Duodenal mucosa (tissue), 2 donors: ENCODE results near the gene CNPY4.

Experiments
- H3K27ac ChIP-seq: one replicate; pipeline ENCODE4 v1.7.0; 2013; ENCODE audit warnings: low read depth, low read length
- H3K27me3 ChIP-seq, 2 donors: one replicate each; pipeline ENCODE4 v1.7.0; 2013; ENCODE audit warnings: low read length in 2 of 2, control low read depth in 1 of 2; ENCODE audit not compliant: insufficient read depth in 2 of 2, control insufficient read depth in 1 of 2
- H3K36me3 ChIP-seq, 2 donors: one replicate each; pipeline ENCODE4 v1.7.0; 2013; ENCODE audit warnings: low read length in 2 of 2, control low read depth in 1 of 2; ENCODE audit not compliant: insufficient read depth in 2 of 2, control insufficient read depth in 1 of 2
- H3K4me1 ChIP-seq, 2 donors: one replicate each; pipeline ENCODE4 v1.7.0; 2013; ENCODE audit warnings: low read length in 2 of 2, control low read depth in 1 of 2; ENCODE audit not compliant: insufficient read depth in 2 of 2, control insufficient read depth in 1 of 2
- H3K4me3 ChIP-seq, 2 donors: one replicate each; pipeline ENCODE4 v1.7.0; 2013; ENCODE audit warnings: low read length in 2 of 2, low read depth in 1 of 2
- H3K9ac ChIP-seq, 2 donors: one replicate each; pipeline ENCODE4 v1.7.0; 2013; ENCODE audit warnings: low read length in 2 of 2, low read depth in 1 of 2
- H3K9me3 ChIP-seq, 2 donors: one replicate each; pipeline ENCODE4 v1.7.0; 2013; ENCODE audit warnings: low read length in 2 of 2, control low read depth in 1 of 2; ENCODE audit not compliant: control insufficient read depth in 1 of 2

CNPY4 gene

DNA sequence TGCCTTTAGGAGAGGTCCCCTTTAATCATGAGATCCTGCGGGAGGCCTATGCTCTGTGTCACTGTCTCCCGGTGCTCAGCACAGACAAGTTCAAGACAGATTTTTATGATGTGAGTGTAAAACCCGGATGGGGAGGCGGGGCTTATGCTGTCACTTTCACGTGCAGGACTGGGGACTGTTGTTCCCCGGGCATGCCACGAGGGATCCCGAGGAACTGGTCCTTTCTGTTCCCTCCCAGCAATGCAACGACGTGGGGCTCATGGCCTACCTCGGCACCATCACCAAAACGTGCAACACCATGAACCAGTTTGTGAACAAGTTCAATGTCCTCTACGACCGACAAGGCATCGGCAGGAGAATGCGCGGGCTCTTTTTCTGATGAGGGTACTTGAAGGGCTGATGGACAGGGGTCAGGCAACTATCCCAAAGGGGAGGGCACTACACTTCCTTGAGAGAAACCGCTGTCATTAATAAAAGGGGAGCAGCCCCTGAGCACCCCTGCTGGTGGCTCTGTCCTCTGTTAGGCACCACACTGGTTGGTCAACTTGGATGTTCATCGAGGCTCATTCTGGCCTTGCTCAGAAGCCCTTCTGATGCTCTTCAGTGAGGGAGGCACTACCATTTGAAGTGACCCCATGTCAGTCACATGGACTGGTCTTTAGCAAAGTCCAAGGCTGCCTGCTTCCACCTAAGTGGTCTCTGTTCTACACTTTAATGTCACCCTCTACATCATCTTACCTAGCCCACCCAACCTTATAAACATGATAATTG lies 27.8 kb upstream of the CNPY4 start:
- H3K36me3 ChIP-seq: peaks cover 53 to 63% of the 10 kb centered on the region in 2 donors
- no peak overlapping the region for H3K9ac ChIP-seq
- no peak overlapping the region for H3K27ac ChIP-seq
- no peaks in the 10 kb centered on the region for H3K27me3 ChIP-seq
- peaks cover 16 to 17% of the 10 kb centered on the region in 2 donors for H3K4me1 ChIP-seq
- H3K4me3 ChIP-seq: no peak overlapping the region
- no peaks in the 10 kb centered on the region for H3K9me3 ChIP-seq

DNA sequence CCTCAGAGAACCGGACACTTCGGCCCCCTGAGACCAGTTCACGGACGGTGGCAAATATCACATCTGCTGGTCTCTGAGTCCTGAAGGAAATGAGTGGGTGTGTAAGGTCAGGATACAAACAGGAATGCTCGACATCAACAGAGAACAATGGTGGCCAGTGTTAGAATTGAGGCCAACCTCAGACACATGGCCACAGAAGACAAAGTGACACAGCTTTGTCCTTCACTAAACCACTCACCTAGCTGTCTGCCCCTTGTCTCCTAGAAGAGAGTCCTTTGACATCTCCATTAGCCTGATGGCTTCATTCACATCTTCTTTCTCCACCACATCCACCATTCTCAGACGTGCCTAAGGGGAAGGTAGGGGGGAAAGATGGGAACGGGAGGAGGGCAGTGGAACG lies 26.4 kb upstream of the CNPY4 start:
- H3K36me3 ChIP-seq: peaks cover 64 to 75% of the 10 kb centered on the region in 2 donors
- H3K27ac ChIP-seq: no peak overlapping the region
- no peaks in the 10 kb centered on the region for H3K27me3 ChIP-seq
- no peak overlapping the region for H3K4me3 ChIP-seq
- peaks cover 13 to 14% of the 10 kb centered on the region in 2 donors for H3K4me1 ChIP-seq
- no peak overlapping the region for H3K9ac ChIP-seq
- no peaks in the 10 kb centered on the region for H3K9me3 ChIP-seq

DNA sequence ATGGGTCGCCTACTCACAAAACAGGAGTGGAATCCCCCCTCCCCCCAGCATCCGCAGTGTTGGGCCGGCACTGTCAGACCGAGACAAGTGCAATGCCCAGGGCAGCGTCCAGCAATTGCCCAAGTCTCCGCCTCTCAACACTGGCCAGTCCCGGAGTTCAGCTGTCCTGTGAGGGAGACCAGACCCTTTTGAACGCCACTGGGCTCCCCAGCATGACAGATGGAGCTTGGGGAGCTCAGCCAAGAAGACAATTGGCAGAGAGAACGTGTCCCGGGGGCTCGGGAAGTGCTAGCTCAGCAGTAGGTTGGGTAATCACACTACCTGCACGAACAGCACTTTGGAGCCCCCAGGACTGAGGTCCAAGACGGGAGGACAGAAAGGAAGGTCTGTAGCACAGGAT lies 25.9 kb upstream of the CNPY4 start:
- H3K27ac ChIP-seq: no peak overlapping the region
- H3K4me3 ChIP-seq: no peak overlapping the region
- H3K36me3 ChIP-seq: peaks cover 69 to 79% of the 10 kb centered on the region in 2 donors
- no peaks in the 10 kb centered on the region for H3K27me3 ChIP-seq
- no peaks in the 10 kb centered on the region for H3K9me3 ChIP-seq
- peaks cover 8 to 10% of the 10 kb centered on the region in 2 donors for H3K4me1 ChIP-seq
- no peak overlapping the region for H3K9ac ChIP-seq

DNA sequence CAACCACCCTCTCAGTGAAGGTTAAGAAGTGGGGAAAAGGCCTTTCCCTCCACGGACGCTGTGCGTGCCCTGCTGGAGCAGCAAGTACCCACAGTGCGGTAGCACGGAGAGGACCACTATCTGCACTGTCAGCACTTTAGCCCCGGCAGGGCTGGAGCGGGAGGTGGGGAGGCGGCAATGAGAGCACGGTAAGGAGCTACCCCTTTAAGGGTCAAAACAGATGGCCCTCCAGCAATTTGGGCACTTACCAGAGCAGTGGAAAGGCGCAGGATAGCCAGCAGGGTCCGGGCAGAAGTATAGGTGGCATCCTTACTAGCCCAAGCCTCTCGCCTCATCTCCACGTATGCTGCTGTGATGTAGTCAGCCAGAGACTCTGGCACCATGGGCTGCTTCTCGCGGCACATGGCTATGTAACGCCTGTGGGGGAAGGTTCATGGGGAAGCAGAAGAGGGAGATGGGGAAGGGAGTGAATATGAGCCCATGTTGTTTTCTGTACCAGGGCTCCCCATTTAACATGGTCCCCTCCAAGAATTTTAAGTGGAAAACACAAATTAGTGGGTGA lies 25.4 kb upstream of the CNPY4 start:
- H3K9ac ChIP-seq: no peak overlapping the region
- peaks cover 74 to 84% of the 10 kb centered on the region in 2 donors for H3K36me3 ChIP-seq
- peaks cover 8 to 11% of the 10 kb centered on the region in 2 donors for H3K4me1 ChIP-seq
- no peaks in the 10 kb centered on the region for H3K9me3 ChIP-seq
- H3K27me3 ChIP-seq: no peaks in the 10 kb centered on the region
- no peak overlapping the region for H3K4me3 ChIP-seq
- no peak overlapping the region for H3K27ac ChIP-seq

DNA sequence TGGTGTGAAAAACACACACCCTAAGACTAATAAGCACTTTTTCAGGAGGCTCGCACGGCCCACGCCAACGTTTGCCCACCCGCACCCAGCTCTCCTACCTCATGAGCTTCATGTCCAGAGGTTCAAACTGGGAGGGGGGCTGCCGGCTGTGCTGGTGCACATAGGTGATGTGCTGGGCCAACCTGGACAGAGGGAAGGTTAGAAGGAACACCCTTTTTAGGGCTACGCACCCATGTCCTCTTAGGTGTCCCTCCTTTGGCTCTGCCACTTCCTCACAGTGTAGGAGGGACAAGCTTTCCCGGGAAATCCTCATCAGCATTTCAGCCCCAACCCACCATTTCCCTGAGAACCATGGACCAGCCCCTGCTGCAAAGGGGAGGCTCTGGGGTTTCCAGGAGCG lies 24.1 kb upstream of the CNPY4 start:
- Histone ChIP-seq H3K9me3 (no peaks in the 10 kb centered on the region), H3K36me3 (peaks cover 74 to 93% of the 10 kb centered on the region in 2 donors), H3K27ac (no peak overlapping the region), H3K27me3 (no peaks in the 10 kb centered on the region), H3K9ac (no peak overlapping the region), H3K4me3 (no peak overlapping the region), H3K4me1 (peaks cover 7 to 12% of the 10 kb centered on the region in 2 donors)

DNA sequence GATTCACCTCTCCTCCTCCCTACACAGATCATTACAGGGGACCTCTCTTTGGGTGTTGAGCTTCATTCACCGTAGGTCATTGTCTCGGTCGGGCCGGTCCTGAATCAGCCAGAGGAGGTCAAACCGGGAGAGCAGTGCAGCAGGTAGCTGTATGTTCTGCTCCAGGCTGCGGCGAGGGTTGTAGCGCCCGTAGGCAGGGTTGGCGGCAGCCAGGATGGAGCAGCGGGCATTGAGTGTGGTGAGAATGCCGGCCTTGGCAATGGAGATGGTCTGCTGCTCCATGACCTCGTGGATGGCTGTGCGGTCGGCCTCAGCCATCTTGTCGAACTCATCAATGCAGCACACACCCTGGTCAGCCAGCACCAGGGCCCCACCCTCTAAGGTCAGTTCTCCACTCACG lies 23.7 kb upstream of the CNPY4 start:
- Histone ChIP-seq H3K9ac (no peak overlapping the region), H3K36me3 (peaks cover 70 to 89% of the 10 kb centered on the region in 2 donors)

DNA sequence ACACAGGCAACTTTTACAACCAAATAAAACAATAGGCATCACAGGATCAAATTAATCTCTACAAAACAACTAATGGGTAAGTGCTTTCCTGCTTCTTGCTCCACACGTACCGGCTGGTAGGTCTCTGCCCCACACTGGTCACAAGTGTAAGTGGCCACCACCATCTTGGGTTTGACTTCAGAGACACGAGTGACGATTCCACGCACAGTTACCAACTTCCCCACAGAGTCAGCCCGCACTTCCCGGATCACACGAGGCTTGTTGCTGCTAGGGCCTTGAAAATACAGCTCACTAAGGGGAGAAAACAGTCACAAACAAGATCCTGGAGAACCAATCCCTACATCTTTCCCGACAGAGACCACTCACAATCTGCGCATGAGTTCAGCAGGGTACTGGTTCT lies 20.5 kb upstream of the CNPY4 start:
- Histone ChIP-seq H3K4me3 (no peak overlapping the region), H3K27ac (no peak overlapping the region), H3K9ac (no peak overlapping the region), H3K9me3 (no peaks in the 10 kb centered on the region), H3K27me3 (no peaks in the 10 kb centered on the region), H3K36me3 (peaks cover 42 to 64% of the 10 kb centered on the region in 2 donors), H3K4me1 (peaks cover 12 to 18% of the 10 kb centered on the region in 2 donors)

More for the DNA sequence above, 23.7 kb upstream of the CNPY4 start:
- no peak overlapping the region for H3K4me3 ChIP-seq
- H3K27ac ChIP-seq: no peak overlapping the region
- H3K4me1 ChIP-seq: peaks cover 7 to 12% of the 10 kb centered on the region in 2 donors
- no peaks in the 10 kb centered on the region for H3K9me3 ChIP-seq
- no peaks in the 10 kb centered on the region for H3K27me3 ChIP-seq

DNA sequence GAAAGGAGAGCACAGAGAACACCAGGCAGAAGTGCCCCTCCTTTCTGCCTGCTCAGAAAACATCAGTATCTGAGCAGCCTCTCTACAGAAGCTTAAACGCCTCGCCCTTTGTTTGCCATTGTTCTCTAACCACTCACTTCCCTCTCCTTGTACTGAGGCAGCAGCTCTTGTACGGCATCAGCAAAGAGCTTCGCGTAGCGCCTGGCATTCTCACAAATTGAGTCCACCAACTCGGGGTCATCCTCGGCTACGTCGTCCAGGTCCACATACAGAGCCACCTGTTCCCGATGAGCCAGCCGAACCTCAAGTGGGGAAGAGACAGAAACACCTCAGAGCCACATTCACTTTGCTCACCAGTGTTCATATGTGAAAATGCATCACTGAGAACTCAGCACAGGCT lies 20.0 kb upstream of the CNPY4 start:
- Histone ChIP-seq H3K27ac (no peak overlapping the region), H3K9ac (peak overlapping the region; percentile 64 to 69), H3K9me3 (no peaks in the 10 kb centered on the region), H3K4me3 (peak overlapping the region; percentile 86 to 90), H3K27me3 (no peaks in the 10 kb centered on the region), H3K36me3 (peaks cover 37 to 61% of the 10 kb centered on the region in 2 donors), H3K4me1 (peaks cover 12 to 18% of the 10 kb centered on the region in 2 donors)

DNA sequence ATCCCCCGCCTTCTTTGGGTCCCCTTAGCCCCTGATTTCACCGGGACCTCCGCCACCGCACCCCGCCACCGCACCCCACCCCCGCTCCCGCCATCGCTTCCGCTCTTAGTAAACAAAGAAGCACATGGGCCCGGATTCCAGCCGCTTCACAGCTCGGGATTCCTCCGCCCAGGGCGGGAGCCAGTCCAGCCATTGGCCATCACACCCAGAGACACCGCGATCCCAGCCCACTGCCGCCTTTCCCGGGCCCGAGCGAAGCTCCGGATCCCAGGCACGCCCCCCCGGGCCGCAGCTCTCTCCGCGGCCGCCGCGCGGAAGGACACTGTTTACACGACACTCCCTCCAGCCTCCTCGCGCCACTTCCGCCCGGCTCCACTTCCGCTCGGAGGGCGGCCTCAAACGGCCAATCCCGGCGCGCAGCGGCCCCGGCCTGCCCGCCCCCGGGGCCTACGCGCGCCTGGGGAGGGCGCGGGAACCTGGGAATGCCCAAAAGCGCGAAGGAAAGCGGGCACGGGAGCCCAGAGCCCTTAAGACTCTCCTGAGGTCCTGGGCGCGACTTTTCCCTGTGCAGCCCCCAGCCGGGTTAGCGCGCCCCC lies 18.9 kb upstream of the CNPY4 start:
- peak overlapping the region; percentile 69 to 77 for H3K9ac ChIP-seq
- H3K27ac ChIP-seq: peak overlapping the region; percentile 87
- H3K36me3 ChIP-seq: peaks cover 30 to 59% of the 10 kb centered on the region in 2 donors
- H3K27me3 ChIP-seq: no peaks in the 10 kb centered on the region
- peaks cover 12 to 18% of the 10 kb centered on the region in 2 donors for H3K4me1 ChIP-seq
- H3K4me3 ChIP-seq: peak overlapping the region; percentile 86 to 90
- H3K9me3 ChIP-seq: no peaks in the 10 kb centered on the region
